Upper lobe of left lung (tissue), 4 donors: ENCODE measurements around the gene SPEM1.

Experiments
- CTCF ChIP-seq, 6 experiments: fragments of 450-650 bp in 4 of 6; fragments of 200-600 bp in 2 of 6; sonication (generic) in 2 of 6; IDR thresholded peaks; one replicate each; pipeline ENCODE4 v1.5.1; 2016 to 2019; ENCODE audit warnings: antibody characterized with exemption in 6 of 6
- EP300 ChIP-seq, 4 donors: sonication (generic); formaldehyde crosslinking; IDR thresholded peaks; one replicate each; pipeline ENCODE4 v1.5.1; 2017; ENCODE audit warnings: antibody characterized with exemption in 4 of 4, control low read depth in 2 of 4
- POLR2A ChIP-seq, 4 donors: fragments of 450-650 bp; IDR thresholded peaks; one replicate each; pipeline ENCODE4 v1.5.1; 2016 to 2017; ENCODE audit warnings: antibody characterized with exemption in 4 of 4, mild to moderate bottlenecking in 2 of 4
- POLR2AphosphoS5 ChIP-seq, 2 donors: sonication (generic); formaldehyde crosslinking; IDR thresholded peaks; one replicate each; pipeline ENCODE4 v1.5.1; 2017; ENCODE audit warnings: antibody characterized with exemption in 2 of 2

GRCh38 chr17:7442142-7442541 lies 22.0 kb downstream of the SPEM1 start:
- TF ChIP-seq CTCF (IDR thresholded peaks at IDR 0.05), result no peak
- TF ChIP-seq POLR2AphosphoS5 (IDR thresholded peaks at IDR 0.05), result no peak
- no peak for TF ChIP-seq POLR2A (IDR thresholded peaks at IDR 0.05)
- TF ChIP-seq EP300 (IDR thresholded peaks at IDR 0.05), result no peak
